ENCODE measurements around the gene SLC27A1.
"Not testable (repeated sequence)": the region's sequence is repeated elsewhere in the genome, so short reads cannot be mapped to it uniquely, and the experiment has no call there.

Gene SLC27A1

DNA sequence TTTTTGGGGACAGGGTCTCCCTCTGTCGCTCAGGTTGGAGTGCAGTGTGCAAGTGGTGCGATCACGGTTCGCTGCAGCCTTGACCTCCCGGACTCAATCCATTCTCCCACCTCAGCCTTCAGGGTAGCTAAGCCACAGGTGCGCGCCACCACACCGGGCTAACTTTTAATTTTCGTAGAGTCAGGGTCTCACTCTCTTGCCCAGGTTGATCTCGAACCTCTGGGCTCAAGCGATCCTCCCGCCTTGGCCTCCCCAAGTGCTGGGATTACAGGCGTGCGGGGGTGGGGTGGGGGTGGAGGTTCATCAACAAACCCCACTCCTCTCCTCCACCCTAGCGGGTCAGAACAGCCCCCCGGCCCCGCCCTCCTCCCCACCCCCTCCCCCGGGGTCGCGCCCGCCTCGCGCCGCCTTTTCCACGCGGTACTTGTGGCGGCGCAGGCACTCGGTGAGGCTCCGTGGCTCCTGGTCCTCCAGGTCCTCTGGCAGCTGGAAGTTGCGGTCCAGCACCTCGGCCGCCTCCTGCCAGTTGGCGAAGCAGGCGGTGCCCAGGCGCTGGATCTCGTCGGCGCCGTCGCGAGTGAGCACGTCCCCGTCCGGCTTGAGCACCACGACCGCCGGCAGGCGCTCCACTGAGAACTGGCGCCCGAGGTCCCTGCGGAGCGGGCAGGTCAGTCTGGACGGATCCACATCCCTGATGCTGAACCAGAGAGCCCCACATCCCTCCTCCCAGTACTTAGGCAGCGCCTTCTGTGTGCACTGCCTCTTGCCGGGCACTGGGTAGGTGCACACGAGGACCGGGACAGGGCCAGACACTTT is 14.8 kb upstream of the SLC27A1 start:
- in situ Hi-C loops (cut with MboI; ENCODE audit: low sequenced_read_pairs): no loop called here

DNA sequence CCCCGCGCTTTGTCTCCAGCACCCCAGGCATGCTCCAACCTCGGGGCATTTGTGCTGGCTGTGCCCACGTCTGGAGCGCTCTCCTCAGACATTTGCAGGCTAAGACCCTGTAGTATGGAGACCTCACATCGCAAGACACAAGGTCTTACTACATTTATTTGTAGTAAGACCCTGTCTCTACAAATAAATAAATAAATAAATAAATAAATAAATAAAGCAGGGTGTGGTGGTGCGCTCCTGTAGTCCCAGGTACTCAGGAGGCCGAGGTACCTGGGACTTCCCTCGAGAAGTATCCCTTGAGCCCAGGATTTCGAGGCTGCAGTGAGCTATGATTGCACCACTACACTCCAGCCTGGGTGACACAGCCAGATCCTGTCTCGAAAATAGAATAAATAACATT is 14.2 kb upstream of the SLC27A1 start:
- in situ Hi-C loops (cut with MboI; ENCODE audit: low sequenced_read_pairs): no loop called here

DNA sequence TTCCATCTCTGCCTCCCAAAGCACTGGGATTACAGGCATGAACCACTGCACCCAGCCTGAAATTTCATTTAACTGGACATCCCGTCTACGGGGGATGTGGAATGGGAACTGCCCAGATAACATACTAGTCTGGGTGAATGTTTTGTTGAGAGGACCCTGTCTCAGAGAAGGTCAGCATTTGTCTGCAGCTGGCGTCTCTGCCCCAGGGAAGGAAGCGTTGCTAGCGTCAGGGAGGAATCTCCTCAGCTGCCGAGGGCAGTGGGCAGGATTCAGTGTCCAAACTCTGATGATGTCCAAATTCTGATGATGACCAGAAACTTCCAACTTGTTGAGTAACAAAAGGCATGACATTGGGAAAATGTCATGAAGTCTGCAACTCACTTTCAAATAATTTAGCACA is 12.7 kb upstream of the SLC27A1 start:
- in situ Hi-C loops (cut with MboI; ENCODE audit: low sequenced_read_pairs): no loop called here

DNA sequence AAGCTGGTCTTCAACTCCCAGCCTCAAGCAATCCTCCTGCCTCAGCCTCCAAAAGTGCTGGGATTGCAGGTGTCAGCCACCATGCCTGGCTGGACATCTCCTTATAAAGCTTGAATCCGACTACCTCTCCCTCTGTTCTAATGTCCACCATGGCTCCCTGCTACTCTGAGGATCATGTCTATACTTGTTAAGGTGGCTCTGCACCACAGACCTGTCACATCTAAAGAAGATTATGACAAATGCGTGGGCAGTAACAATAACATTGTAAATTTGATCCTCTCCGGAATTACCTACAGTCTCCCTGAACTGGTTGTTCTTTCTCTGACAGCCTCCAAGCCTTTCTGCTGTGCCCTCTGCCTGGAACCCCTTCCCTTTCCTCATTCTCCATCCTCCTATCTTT is 11.4 kb upstream of the SLC27A1 start:
- in situ Hi-C loops (cut with MboI; ENCODE audit: low sequenced_read_pairs): no loop called here

DNA sequence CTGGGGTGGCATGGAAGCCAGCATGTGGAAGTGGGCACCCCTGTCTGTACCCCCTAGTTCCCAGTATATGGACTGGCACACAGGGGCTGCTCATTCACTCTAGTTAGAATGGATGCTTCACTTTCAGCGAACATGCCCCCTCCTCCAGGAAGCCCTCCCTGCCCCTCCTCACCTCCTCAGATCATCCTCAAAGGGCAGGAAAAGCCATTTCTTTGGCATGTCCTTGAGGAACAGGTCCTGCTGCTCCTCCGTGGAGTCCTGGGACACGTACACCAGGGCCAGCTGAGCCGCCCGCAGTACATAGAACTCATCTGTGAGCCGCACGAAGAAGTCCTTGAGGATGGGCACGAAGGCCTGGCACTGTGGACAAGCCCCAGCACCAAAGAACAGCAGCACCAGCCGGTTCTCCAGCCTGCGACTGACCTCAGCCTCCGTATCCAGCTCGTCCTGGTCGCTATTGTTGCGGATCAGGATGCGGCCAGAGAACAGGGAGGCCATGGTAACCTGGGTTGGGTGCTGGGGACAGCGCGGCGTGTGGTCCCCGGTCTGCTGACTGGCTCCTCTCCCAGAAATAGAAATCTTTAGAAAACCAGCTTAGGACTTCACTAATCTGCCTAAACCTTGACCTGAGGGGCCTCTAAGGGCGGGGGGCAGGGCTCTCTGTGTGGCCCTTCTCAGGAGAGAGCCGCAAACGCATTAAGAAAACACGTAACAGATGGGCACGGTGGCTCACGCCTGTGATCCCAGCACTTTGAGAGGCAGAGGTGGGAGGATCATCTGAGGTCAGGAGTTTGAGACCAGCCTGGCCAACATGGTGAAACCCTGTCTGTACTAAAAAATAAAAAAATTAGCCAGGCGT is 9.7 kb upstream of the SLC27A1 start, which contains the start of gene NXNL1:
Gene NXNL1, minus strand, starts transcription at position 555 of the 859 bp plus-strand sequence. Its CDS starts 57 bp downstream, at position 498.
- in situ Hi-C loops (cut with MboI; ENCODE audit: low sequenced_read_pairs): no loop called here

DNA sequence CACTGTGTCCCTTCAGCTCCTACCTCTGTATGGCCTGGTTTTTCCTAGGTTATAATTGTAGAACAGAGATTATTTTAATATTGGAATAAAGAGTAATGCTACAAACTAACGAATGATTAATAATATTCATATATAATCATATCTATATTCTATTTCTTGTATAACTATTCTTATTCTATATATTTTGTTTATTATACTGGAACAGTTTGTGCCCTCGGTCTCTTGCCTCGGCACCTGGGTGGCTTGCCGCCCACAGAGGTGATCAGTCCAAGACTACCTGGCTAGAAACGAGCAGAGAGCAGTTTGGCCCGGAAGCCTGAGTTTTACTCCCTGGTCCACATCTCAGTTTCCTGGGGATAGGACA is 3.9 kb upstream of the SLC27A1 start:
- in situ Hi-C loops (cut with MboI; ENCODE audit: low sequenced_read_pairs): no loop called here

DNA sequence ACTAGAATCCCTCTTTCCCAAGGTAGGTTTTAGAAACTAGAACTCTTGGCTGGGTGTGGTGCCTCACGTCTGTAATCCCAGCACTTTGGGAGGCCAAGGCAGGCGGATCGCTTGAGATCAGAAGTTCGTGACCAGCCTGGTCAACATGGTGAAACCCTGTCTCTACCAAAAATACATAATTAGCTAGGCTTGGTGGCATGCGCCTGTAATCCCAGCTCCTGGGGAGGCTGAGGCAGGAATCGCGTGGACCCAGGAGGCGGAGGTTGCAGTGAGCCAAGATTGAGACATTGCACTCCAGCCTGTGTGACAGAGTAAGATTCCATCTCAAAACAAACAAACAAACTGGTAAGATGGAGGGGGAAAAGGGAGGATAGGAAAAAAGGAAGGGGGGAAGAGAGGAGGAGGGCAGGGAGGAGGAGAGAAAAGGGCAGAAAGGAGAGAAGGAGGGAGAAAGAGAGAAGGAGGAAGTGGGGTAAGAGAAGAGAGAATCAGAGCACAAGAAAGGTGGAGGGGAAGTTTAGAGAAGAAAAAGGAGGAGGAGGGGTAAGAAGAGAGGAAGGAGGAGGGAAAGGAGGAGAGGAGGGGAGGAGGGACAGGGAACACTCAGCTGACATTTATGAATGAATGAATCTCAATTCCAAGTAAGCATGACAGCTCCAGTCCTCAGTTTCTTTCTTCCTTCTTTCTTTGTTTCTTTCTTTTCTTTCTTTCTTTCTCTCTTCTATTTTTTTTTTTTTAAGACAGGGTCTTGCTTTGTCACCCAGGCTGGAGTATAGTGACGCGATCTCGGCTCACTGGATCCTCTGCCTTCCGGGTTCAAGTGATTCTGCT is 2.6 kb upstream of the SLC27A1 start:
- in situ Hi-C loops (cut with MboI; ENCODE audit: low sequenced_read_pairs): no loop called here

DNA sequence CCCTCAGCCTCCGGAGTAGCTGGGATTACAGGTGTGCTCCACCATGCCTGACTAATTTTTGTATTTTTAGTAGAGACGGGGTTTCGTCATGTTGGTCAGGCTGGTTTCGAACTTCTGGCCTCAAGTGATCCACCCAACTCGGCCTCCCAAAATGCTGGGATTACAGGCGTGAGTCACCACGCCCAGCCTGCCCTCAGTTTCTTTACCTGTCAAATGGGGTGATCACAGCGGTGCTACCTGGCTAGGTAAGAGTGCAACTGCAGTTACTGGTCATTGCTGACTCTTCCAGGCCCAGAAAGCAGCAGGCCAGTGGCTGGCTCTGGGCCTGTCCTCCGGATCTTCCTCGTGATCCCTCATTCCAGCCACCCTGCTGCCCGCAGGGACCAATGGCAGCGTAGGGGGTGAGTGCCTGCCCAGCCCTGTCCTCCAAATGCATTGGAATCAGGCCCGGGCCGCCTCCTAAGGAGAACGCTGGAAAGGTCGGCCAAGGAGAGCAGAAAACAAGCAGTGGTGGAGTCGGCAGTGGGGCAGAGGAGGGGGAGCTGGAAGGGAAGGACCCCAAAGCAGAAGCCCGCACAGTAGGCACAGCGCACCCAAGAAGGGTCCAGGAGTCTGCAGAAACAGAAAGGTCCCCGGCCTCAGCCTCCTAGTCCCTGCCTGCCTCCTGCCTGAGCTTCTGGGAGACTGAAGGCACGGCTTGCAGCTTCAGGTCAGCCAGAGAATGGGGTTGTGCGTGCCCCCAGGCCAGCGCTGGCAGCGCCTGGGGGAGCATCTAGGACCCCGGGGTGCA is 1.8 kb upstream of the SLC27A1 start:
- in situ Hi-C loops (cut with MboI; ENCODE audit: low sequenced_read_pairs): no loop called here

DNA sequence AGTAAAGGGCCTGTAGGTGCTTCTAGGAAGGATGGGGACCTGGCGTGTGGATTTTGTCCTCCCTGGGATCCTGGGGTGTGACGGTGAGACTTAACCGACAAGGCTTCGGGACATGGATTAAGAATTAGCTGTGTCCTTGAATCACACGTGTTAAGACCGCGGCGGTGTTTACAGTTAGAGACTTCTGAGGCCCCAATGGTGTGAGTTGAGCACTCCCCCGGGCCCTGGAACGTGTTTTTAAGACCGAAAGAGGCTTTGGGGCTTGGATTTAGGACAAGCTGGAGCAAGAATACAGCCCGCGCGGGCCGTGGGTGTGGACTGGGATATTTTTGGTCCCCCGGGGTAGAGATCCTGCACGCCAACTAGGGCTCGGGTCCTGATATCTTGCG is 1.2 kb upstream of the SLC27A1 start:
- in situ Hi-C loops (cut with MboI; ENCODE audit: low sequenced_read_pairs): no loop called here

DNA sequence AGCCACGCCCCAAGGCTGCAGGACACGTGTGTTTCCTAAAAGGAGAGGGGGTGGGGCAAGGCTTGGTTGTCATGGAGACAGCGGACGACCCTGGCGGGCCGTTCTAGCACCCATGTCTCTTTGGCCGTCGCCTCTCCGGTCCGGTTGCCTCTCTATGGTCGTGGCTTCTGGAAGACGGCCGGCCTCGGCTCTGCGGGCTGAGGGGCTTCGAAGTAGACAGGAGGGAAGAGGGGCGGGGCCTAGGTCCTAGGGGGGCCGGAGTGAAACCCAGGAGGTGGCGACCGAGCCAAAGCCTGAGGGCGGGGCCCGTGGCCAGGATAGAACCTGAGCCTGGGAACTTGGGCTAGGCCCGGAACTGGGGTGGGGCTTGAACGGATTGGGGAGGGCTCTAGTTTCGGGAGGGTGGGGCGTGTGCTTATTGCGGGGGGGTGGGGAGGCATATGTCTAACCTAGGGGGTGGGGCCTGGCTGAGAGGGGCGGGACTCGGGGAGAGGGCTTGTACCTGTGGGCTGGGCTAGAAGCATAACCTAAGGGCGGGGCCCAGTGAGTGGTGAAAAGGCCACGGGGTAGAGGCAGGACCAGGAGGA is 750 bp upstream of the SLC27A1 start:
- in situ Hi-C loops (cut with MboI; ENCODE audit: low sequenced_read_pairs): no loop called here

DNA sequence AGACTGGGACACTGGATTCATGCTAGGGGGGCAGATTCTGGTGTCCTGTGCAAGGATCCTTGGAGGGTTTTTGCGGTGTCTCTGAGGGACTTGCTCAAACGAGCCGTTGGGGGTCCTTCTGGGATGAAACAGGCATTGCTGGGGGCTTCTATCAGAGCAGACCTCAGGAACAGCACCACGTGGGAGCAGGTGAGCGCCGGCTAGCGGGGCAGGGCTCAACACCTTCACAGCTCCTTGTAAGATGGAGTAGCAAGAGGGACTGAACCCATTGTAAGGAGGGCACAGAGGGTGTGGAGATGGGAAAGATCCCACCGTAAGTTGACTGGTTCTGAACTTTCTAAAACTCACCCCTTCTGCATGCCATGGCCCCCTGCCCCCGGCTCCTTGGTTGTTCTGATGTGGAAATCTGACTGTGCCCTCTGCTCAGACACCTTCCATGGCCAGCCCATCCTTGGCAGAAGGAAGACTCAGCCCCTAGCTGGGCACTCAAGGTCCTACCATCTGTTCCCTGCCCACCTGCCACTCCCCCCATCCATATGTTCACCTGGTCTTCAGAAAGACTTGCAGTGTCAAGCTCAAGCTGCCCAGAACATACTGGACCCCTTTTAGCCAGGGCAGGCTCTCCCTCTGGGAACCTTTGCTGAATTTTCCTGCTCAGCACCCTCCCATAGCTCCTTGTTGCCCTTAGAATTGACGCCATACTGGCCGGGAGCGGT is 1.2 kb downstream of the SLC27A1 start:
- in situ Hi-C loops (cut with MboI; ENCODE audit: low sequenced_read_pairs): no loop called here

DNA sequence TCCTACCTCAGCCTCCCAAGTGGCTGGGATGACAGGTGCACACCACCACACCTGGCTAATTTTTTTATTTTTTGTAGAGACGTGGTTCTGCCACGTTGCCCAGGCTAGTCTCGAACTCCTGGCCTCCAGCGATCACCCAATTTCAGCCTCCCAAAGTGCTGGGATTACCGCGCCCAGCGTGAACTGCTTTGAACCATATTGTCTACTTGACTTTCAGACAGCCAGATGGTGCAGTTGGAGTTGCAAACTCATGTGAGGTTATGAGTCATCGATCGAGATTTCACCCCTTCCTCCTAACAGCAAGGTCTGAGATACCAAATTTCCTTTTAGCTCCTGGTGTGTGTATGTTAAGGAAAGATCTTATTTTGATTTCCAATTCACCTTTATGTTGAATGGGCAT is 2.7 kb downstream of the SLC27A1 start:
- in situ Hi-C loops (cut with MboI; ENCODE audit: low sequenced_read_pairs): no loop called here

DNA sequence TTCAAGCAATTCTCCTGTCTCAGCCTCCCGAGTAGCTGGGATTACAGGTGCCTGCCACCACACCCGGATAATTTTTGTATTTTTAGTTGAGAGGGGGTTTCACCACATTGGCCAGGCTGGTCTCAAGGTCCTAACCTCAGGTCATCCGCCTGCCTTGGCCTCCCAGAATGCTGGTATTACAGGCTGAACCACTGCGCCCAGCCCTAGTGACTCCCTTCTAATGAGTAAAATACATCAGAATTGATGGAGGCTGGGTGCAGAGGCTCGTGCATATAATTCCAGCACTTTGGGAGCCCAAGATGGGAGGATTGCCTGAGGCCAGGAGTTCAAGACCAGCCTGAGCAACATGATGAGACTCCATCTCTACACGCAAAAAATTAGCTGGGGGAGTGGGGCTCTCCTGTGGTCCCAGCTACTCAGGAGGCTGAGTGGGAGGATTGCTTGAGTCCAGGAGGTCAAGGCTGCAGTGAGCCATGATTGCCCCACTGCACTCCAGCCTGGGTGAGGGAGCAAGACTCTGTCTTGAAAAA is 4.8 kb downstream of the SLC27A1 start:
- in situ Hi-C loops (cut with MboI; ENCODE audit: low sequenced_read_pairs): not testable (repeated sequence)

DNA sequence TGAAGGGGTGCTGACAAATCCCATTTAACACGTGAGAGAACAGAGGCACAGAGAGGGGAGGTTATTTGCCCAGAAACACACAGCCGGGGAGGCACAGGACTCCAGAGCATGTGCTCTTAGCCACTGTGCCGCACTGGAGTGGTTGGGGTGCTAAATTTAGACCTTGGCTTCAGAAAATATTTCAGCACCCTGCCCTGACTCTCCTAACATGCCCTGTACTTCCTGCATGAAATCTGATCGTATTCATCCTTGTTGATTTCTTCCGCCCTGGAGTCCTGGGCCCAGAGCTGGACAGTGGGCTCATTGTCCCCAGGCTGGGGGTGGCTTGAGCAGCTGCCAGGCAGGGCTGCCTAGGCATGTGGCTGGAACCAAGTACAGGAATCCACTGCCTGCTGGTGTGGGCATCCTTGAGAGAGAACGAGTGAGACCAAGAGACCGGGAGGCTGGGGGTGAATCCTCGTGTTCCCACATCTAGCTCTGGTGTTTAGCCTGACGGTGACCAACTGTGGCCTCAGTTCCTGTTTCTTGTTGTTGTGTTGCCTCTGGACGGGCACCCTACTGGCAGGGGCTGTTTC is 5.3 kb downstream of the SLC27A1 start:
- in situ Hi-C loops (cut with MboI; ENCODE audit: low sequenced_read_pairs): no loop called here

DNA sequence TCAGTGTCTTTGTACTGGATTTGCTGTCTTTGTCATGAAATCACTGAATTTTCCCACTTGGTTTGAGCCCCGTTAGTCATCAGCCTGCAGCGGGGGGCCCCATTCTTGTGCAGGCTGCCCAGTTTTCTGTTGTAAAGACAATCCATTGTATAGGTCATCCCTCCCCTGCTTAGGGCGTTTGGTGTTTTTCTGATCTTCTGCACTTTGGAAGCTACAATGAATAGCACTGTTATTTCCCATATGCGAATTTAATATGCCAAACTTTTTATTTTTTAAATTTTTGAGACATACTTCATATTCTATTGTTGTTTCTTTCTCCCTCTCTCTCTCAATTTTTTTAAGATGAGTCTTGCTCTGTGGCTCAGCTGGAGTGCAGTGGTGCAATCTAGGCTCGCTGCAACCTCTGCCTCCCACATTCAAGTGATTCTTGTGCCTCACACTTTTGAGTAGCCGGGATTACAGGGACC is 9.0 kb downstream of the SLC27A1 start:
- in situ Hi-C loops (cut with MboI; ENCODE audit: low sequenced_read_pairs): no loop called here

DNA sequence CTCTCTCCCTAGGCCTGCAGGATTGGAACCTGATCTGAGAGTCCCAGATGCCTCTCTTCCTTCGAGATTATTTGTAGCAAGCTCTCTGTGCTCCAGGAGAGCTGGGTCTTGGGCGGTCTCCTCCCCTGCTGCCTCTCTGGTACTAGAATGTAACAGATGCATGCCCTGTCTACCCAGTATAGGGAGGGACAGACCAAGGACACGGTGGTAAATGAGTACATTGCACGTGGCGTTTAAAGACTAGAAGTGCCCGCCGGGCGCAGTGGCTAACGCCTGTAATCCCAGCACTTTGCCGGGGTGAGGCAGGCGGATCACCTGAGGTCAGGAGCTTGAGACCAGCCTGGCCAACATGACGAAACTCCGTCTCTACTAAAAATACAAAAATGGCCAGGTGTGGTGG is 11.7 kb downstream of the SLC27A1 start:
- in situ Hi-C loops (cut with MboI; ENCODE audit: low sequenced_read_pairs): no loop called here

DNA sequence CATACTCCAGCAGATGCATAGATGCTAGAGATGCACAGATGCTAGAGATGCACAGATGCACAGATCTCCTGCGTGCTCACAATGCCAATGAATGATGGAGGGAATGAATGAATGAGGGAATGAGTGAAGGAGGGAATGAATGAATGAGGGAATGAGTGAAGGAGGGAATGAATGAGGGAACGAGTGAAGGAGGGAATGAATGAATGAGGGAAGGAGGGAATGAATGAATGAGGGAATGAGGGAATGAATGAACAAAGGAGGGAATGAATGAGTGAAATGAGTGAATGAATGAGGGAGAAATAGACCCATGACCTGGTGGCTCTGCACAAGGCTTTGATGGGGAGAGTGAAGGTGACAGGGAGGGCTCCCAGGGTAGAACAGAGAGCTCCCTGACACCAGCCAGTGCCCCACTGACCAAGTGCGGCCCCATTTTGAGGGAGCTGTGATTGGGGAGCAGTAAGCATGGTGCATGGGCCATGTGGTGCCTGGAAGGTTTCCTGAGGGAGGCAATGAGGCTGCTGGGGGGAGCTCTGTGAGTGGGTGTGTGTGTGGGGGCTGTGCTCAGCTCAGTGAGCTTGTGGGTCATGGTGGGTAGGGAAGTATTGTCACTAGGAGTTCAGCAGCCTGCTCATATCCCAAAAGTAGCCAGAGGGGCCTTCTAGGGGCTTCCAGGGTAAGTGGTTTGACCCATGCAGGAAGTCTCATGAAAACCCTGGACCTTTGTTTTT is 12.7 kb downstream of the SLC27A1 start:
- in situ Hi-C loops (cut with MboI; ENCODE audit: low sequenced_read_pairs): no loop called here

DNA sequence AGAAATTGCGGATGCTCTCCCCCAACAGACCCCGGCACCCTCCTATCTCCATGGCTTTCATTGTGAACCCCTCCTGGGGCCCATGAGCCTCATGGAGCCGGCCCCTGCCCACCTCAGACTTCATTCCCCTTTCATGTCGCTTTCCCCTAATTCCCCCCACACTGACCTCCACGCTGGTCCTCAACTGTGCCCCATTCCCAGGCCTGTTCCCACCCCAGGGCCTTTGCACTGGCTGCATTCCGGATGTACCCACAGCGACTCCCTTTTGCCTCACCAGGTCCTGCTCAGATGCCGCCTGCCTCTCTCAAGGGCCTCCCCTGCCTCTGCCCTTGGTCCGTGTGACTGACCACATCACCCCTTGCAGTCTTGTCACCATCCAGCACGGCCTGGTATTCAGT is 13.3 kb downstream of the SLC27A1 start:
- in situ Hi-C loops (cut with MboI; ENCODE audit: low sequenced_read_pairs): no loop called here

Measured in HL-60/S4 treated with phorbol 12-myristate 13-acetate at 8.2 ng/mL for 4 days and 3 days (cell line).